CD8-positive, alpha-beta memory T cell (primary cell): Measurements from ENCODE around the gene KBTBD3. TPM values are rescaled to one million over a fixed set of nuclear protein-coding genes. Genes with fewer than 3 reads are reported as not detected.
"Not testable (repeated sequence)": the region's sequence is repeated elsewhere in the genome, so short reads cannot be mapped to it uniquely, and the experiment has no call there.

Experiments used
- CTCF ChIA-PET: fragments of 350-600 bp; sonication (Branson Sonifier 250); formaldehyde crosslinking; loops from one replicate; lab custom pipeline; 2021; ENCODE audit warnings: antibody characterized with exemption; lab: Charles Lee
- POLR2A ChIA-PET: fragments of 350-600 bp; sonication (Branson Sonifier 250); formaldehyde crosslinking; loops from one replicate; lab custom pipeline; 2021; ENCODE audit warnings: antibody characterized with exemption; lab: Charles Lee
- DNase-seq, 5 donors: peaks; one replicate each; pipeline versions ENCODE4 v3.0.0 to v3.0.0-alpha.2; 2020 to 2022; ENCODE audit warnings: mixed read lengths in 1 of 5
- H3K27ac ChIP-seq: one replicate; pipeline ENCODE4 v1.7.0; 2013; ENCODE audit warnings: low read depth, mild to moderate bottlenecking, low read length, moderate library complexity
- H3K27me3 ChIP-seq: 2 replicates; pipeline ENCODE4 v1.7.0; 2013; ENCODE audit warnings: low read length, mild to moderate bottlenecking; ENCODE audit not compliant: insufficient read depth, poor library complexity, severe bottlenecking
- H3K36me3 ChIP-seq: 2 replicates; pipeline ENCODE4 v1.7.0; 2013; ENCODE audit warnings: mild to moderate bottlenecking, low read length, moderate library complexity; ENCODE audit not compliant: insufficient read depth
- H3K4me1 ChIP-seq: 2 replicates; pipeline ENCODE4 v1.7.0; 2013; ENCODE audit warnings: mild to moderate bottlenecking, low read length, moderate library complexity; ENCODE audit not compliant: insufficient read depth
- H3K4me3 ChIP-seq: 2 replicates; pipeline ENCODE4 v1.7.0; 2013; ENCODE audit warnings: mild to moderate bottlenecking, low read length
- H3K9me3 ChIP-seq: 2 replicates; pipeline ENCODE4 v1.7.0; 2013; ENCODE audit warnings: mild to moderate bottlenecking, low read length
- H3K27ac Mint-ChIP-seq, 8 donors: one replicate each; pipeline ENCODE4 v1.8.0; 2020 to 2021; ENCODE audit warnings: mixed read lengths in 8 of 8, mild to moderate bottlenecking in 6 of 8, inconsistent platforms in 3 of 8, moderate library complexity in 3 of 8
- H3K27me3 Mint-ChIP-seq, 2 donors: one replicate each; pipeline ENCODE4 v1.8.0; 2020 to 2021; ENCODE audit warnings: mixed read lengths in 2 of 2, mild to moderate bottlenecking in 1 of 2, moderate library complexity in 1 of 2
- H3K36me3 Mint-ChIP-seq, 3 donors: one replicate each; pipeline ENCODE4 v1.8.0; 2020 to 2021; ENCODE audit warnings: mixed read lengths in 3 of 3, inconsistent platforms in 1 of 3, mild to moderate bottlenecking in 1 of 3
- H3K4me1 Mint-ChIP-seq, 3 donors: one replicate each; pipeline ENCODE4 v1.8.0; 2020 to 2021; ENCODE audit warnings: mixed read lengths in 3 of 3, inconsistent platforms in 1 of 3, mild to moderate bottlenecking in 1 of 3
- H3K4me3 Mint-ChIP-seq, 7 donors: one replicate each; pipeline ENCODE4 v1.8.0; 2020 to 2021; ENCODE audit warnings: mixed read lengths in 7 of 7, mild to moderate bottlenecking in 6 of 7, moderate library complexity in 4 of 7, inconsistent platforms in 2 of 7
- H3K9me3 Mint-ChIP-seq, 5 donors: one replicate each; pipeline ENCODE4 v1.8.0; 2020 to 2022; ENCODE audit warnings: mixed read lengths in 5 of 5, mild to moderate bottlenecking in 3 of 5, moderate library complexity in 2 of 5, inconsistent platforms in 1 of 5
- polyA plus RNA-seq: library from polyadenylated mRNA; unstranded; fragments of 300-500 nt; fragmentation: Illumina TruSeq; gene quantifications from one replicate; pipeline ENCODE4 v1.2.3, GENCODE V29; 2021
- total RNA-seq, 2 experiments: library from RNA; stranded (reverse); gene quantifications; one replicate each; pipeline ENCODE4 v1.2.3, GENCODE V29; 2021

Gene KBTBD3
- total and polyA plus RNA-seq, 3 experiments from 2014 or later, result 4.2 to 10.4 (median 5.0) TPM

DNA sequence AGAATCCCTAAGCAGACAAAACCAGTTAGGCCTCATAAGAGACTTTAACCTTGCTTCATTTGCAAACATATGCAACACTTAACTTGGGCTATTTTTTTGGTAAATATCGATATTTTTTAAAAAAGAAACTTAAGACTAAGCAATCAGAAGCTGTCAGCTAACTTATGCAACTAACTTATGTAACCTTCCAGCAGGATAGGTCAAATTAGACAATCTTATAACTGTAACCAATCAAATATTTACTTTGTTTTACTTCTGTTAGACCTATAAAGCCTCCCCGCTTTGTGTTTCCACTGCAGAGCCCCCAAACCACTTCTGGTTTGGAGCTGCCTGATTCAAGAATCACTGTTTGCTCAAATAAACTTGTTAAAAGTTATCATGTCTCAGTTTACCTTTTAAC, 63.1 kb downstream of the KBTBD3 start:
- H3K4me1 Mint-ChIP-seq, result peaks cover 54 to 85% (median 82%) of the 10 kb centered on the region in 3 donors
- H3K27ac ChIP-seq, result no peak overlapping the region
- ChIA-PET CTCF (no interaction called here), POLR2A (no interaction called here)
- no peaks in the 10 kb centered on the region for H3K9me3 ChIP-seq
- DNase-seq, result no peak
- H3K36me3 ChIP-seq, result peaks cover 14% of the 10 kb centered on the region
- H3K4me3 Mint-ChIP-seq, result no peak overlapping the region
- H3K4me1 ChIP-seq, result peaks cover 12% of the 10 kb centered on the region
- no peak overlapping the region for H3K4me3 ChIP-seq
- H3K27me3 ChIP-seq, result no peaks in the 10 kb centered on the region
- H3K36me3 Mint-ChIP-seq, result peaks cover 24 to 47% (median 30%) of the 10 kb centered on the region in 3 donors
- no peaks in the 10 kb centered on the region for H3K27me3 Mint-ChIP-seq
- H3K27ac Mint-ChIP-seq, result peak overlapping the region in 1 of 8 donors; percentile 35
- H3K9me3 Mint-ChIP-seq, result no peaks in the 10 kb centered on the region

DNA sequence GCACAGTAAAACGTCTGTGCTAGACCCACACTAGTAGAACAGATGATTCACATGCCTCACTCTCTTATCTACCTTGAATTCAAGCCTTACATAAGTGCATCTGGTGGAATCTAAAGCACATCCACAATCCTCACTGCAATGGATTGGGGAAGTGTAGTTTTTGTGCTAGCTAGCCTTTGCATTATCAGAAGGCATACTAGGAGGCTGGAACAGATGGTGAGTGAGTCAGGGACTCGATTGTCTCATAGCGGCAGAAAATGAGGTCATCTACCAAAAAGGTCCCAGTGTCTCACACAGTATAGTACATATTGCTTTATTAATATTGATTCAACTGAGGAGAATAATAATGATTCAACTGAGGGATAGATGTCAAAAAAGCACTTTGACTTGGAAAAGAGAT, 64.4 kb downstream of the KBTBD3 start:
- no peak overlapping the region for H3K4me3 ChIP-seq
- peaks cover 14% of the 10 kb centered on the region for H3K36me3 ChIP-seq
- Mint-ChIP-seq H3K36me3 (peaks cover 31 to 58% (median 32%) of the 10 kb centered on the region in 3 donors), H3K27me3 (no peaks in the 10 kb centered on the region), H3K9me3 (no peaks in the 10 kb centered on the region), H3K4me1 (peaks cover 50 to 82% (median 80%) of the 10 kb centered on the region in 3 donors), H3K27ac (no peak overlapping the region), H3K4me3 (peak overlapping the region in 1 of 7 donors; percentile 1)
- no peaks in the 10 kb centered on the region for H3K27me3 ChIP-seq
- ChIA-PET POLR2A (no interaction called here), CTCF (no interaction called here)
- peaks cover 4% of the 10 kb centered on the region for H3K4me1 ChIP-seq
- no peak for DNase-seq
- no peaks in the 10 kb centered on the region for H3K9me3 ChIP-seq
- no peak overlapping the region for H3K27ac ChIP-seq

GRCh38 chr11:106011481-106011880, 65.7 kb downstream of the KBTBD3 start:
- no peaks in the 10 kb centered on the region for H3K27me3 ChIP-seq
- peaks cover 4% of the 10 kb centered on the region for H3K4me1 ChIP-seq
- DNase-seq, result no peak
- Mint-ChIP-seq H3K4me1 (peaks cover 45 to 83% (median 76%) of the 10 kb centered on the region in 3 donors), H3K27ac (no peak overlapping the region), H3K4me3 (no peak overlapping the region), H3K36me3 (peaks cover 38 to 70% (median 44%) of the 10 kb centered on the region in 3 donors), H3K9me3 (peaks cover 0 to 2% (median 0%) of the 10 kb centered on the region in 5 donors), H3K27me3 (no peaks in the 10 kb centered on the region)
- ChIA-PET POLR2A (no interaction called here), CTCF (no interaction called here)
- H3K4me3 ChIP-seq, result no peak overlapping the region
- H3K9me3 ChIP-seq, result no peaks in the 10 kb centered on the region
- H3K27ac ChIP-seq, result no peak overlapping the region
- H3K36me3 ChIP-seq, result peaks cover 14% of the 10 kb centered on the region

DNA sequence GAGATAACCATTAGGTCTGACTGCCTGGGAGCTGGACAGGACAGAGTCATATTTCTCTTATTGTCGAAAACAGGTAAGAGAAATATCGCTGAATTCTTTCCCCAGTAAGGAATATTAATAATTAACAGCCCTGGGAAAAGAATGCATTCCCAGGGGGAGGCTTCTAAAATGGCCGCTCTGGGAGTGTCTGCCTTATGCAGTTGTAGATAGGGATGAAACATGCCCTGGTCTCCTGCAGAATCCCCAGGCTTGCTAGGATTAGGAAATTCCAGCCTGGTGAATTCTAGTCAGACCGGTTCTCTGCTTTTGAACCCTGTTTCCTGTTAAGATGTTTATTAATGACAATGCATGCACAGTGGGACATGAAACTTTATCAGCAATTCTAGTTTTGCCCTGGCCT, 74.1 kb downstream of the KBTBD3 start:
- POLR2A ChIA-PET, H3K4me3 ChIP-seq, DNase-seq, H3K27me3 Mint-ChIP-seq, H3K27ac Mint-ChIP-seq, H3K27ac ChIP-seq, CTCF ChIA-PET, H3K4me1 ChIP-seq, H3K9me3 ChIP-seq, H3K36me3 ChIP-seq, H3K27me3 ChIP-seq, H3K4me3 Mint-ChIP-seq: not testable (repeated sequence)
- H3K36me3 Mint-ChIP-seq, result peaks cover 35 to 84% (median 63%) of the 10 kb centered on the region in 3 donors
- peaks cover 19 to 44% (median 39%) of the 10 kb centered on the region in 3 donors for H3K4me1 Mint-ChIP-seq
- peaks cover 8 to 24% (median 16%) of the 10 kb centered on the region in 5 donors for H3K9me3 Mint-ChIP-seq

GRCh38 chr11:106001304-106002012, 75.7 kb downstream of the KBTBD3 start:
- H3K36me3 Mint-ChIP-seq, result peaks cover 34 to 78% (median 54%) of the 10 kb centered on the region in 3 donors
- Histone ChIP-seq H3K27ac (no peak overlapping the region), H3K4me1 (no peaks in the 10 kb centered on the region), H3K27me3 (no peaks in the 10 kb centered on the region), H3K36me3 (no peaks in the 10 kb centered on the region), H3K9me3 (peaks cover 2% of the 10 kb centered on the region), H3K4me3 (no peak overlapping the region)
- H3K4me1 Mint-ChIP-seq, result peaks cover 21 to 42% (median 26%) of the 10 kb centered on the region in 3 donors
- peaks cover 8 to 22% (median 17%) of the 10 kb centered on the region in 5 donors for H3K9me3 Mint-ChIP-seq
- no peaks in the 10 kb centered on the region for H3K27me3 Mint-ChIP-seq
- H3K4me3 Mint-ChIP-seq, result no peak overlapping the region
- DNase-seq, result no peak
- CTCF ChIA-PET, result no interaction called here
- H3K27ac Mint-ChIP-seq, result no peak overlapping the region
- POLR2A ChIA-PET, result no interaction called here

Other genes starting within 250 kb of the KBTBD3 start
- 10 to 100 TPM; 17.2 to 18.3 TPM for gene MSANTD4, start 55.1 kb downstream of the KBTBD3 start, total RNA-seq
- gene MSANTD4, start 55.1 kb downstream of the KBTBD3 start, polyA plus RNA-seq, result 6.8 TPM
- gene AASDHPPT, start 315 bp upstream of the KBTBD3 start, total RNA-seq, result 10 to 100 TPM; 51.8 to 56.2 TPM
- 46.3 TPM for gene AASDHPPT, start 315 bp upstream of the KBTBD3 start, polyA plus RNA-seq